DMS114 treated with DMSO at 0.1 percent for 48 hours (cell line): ENCODE results near the gene CALD1.
"Not testable (repeated sequence)": the region's sequence is repeated elsewhere in the genome, so short reads cannot be mapped to it uniquely, and the experiment has no call there.

Experiments used
- DNase-seq: peaks from one replicate; lab custom pipeline; 2025; ENCODE audit not compliant: unreplicated experiment; lab: John Stamatoyannopoulos, UW

The CALD1 gene

GRCh38 chr7:134945691-134946090 is 166.3 kb downstream of the CALD1 start:
- no peak for DNase-seq

DNA sequence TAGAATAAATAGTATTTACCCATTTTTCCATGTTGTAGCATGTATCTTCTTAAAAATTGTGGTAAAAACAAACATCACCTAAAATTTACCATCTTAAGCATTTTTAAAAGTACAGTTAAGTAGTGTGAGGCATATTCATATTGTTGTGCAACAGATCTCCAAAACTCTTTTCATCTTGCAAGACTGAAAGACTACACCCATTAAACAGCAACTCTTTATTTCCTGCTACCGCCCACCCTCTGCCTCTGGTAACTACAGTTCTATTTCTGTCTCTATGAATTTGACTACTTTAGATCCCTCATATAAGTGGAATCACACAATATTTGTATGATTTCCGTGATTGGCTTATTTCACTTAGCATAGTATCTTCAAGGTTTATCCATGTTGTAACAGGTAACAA is 166.8 kb downstream of the CALD1 start:
- DNase-seq, result no peak

- DNase-seq, result no peak
Observed at GRCh38 chr7:134947329-134947728, 167.9 kb downstream of the CALD1 start.

GRCh38 chr7:134947831-134948230 is 168.4 kb downstream of the CALD1 start:
- DNase-seq, result no peak

- no peak for DNase-seq
Observed at GRCh38 chr7:134948246-134948645, 168.8 kb downstream of the CALD1 start.

- no peak for DNase-seq
Observed at GRCh38 chr7:134948736-134949135, 169.3 kb downstream of the CALD1 start.

DNA sequence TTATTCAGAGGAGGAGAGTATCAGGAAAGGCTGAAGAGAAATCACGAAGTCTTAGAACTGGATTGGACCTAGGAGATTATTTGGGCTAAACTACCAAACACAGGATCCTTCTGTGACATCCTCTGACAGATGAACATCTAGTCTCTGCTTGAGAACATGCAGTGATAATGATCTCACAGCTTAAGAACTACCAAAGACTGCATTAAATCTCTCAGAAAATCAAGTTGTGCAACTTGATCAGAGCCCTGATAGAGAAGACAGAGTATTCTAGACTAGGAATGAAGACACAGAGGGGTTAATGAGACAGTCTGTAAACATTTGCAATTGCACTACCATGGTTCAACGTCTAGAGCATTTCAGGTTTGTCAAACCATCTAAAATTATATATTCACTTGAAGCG is 169.7 kb downstream of the CALD1 start:
- DNase-seq, result no peak

- peak; percentile 38 for DNase-seq
Observed at GRCh38 chr7:134954197-134955082, 175.0 kb downstream of the CALD1 start.

GRCh38 chr7:134957005-134957404 is 177.6 kb downstream of the CALD1 start:
- no peak for DNase-seq

- DNase-seq, result no peak
Observed at GRCh38 chr7:134959810-134960209, 180.4 kb downstream of the CALD1 start.

- no peak for DNase-seq
Observed at GRCh38 chr7:134962270-134962780, 182.9 kb downstream of the CALD1 start.

DNA sequence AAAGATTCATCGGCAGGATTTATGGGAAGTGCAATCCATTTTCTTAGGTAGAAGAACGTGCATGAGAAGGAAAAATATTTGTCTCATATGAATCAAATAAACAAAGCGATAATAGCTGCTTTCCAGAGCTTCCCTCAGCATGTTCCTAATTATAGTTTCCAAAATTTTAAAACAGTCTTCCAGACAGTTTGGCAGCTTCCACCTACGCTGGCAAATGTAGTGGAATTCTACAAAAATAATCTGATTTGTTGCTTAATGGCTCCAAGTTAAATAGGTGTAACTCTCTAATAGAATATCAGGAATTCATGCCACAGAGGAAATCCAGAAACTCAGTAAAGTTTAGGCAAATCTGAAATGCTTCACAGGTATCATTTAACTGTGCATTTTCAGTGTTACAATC is 183.6 kb downstream of the CALD1 start:
- no peak for DNase-seq

DNA sequence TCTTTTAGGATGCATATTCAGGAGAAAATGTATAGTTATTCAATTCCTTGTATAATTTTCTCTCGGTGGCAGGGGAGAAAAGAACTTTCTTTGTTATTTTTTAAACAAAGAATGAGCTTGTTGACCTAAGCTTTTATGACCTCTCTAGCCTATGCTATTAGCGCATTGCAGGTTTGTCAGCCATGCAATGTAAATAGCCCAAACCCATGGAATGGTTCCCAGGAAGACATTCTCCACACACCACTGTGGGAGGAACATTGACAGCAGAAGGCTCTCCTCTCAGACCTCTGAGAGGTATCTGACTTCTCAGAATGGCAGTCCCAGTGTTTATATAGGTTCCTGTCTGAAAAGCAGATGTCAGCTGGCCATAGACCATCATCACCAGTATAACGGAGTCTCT is 187.3 kb downstream of the CALD1 start:
- no peak for DNase-seq

GRCh38 chr7:134968110-134968509 is 188.7 kb downstream of the CALD1 start:
- DNase-seq, result no peak

DNA sequence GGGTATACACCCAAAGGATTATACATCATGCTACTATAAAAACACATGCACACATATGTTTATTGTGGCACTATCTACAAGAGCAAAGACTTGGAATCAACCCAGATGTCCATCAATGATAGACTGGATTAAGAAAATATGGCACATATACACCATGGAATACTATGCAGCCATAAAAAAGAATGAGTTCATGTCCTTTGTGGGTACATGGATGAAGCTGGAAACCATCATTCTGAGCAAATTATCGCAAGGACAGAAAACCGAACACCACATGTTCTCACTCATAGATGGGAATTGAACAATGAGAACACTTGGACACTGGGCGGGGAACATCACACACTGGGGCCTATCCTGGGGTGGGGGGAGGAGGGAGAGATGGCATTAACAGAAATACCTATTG is 202.2 kb downstream of the CALD1 start:
- DNase-seq, result not testable (repeated sequence)

GRCh38 chr7:134985894-134986362 is 206.5 kb downstream of the CALD1 start:
- DNase-seq, result no peak

DNA sequence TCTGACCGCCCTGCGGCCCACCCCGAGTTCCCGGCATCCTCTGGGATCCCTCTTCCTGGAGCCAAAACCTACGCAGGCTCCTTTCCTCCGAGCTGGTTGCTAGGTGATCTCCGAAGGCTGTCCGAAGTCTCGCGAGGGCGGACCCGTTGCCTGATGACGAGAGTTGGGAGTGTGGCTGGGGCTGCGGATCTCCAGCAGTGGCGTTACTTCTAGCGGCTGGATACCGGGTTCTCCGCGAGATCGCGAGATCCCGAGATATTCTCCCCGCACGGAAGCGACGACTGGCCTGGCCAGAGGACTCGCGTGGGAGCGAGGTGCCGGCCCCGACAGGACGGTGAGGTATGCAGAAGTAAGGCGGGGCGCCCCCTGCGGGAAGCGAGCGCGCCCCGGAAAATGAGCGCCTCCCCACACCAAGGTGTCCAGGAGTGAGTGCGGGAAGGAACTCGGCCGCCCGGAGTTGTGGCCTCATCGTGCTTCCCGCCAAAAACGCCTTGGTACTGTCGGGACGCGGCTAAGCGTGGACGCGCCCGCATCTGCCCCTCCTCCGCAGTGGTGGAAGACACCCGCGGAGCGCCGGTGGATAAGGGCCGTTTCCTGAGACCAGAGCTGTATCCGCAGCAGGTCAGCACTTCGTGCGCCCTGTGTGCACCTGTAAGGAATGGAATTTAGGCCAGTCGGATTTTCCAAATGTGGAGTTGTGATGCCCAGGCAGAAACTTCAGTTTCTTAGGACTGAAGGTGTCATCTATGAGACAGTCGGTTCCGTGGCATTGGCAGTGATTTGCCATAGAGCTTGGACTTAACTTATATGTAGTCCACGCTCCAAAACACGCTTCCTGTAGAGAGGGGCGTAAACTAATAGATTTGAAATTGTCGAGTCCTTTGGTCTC is 207.2 kb downstream of the CALD1 start, which contains the start of gene AGBL3:
TSS of gene AGBL3 (plus strand) at position 146 of the 889 bp plus-strand sequence. CDS start 1,426 bp downstream, outside the sequence.
- DNase-seq, result peak; percentile 92

GRCh38 chr7:134988161-134988560 is 208.7 kb downstream of the CALD1 start:
- no peak for DNase-seq

- no peak for DNase-seq
Observed at GRCh38 chr7:134991469-134992339, 212.3 kb downstream of the CALD1 start.

DNA sequence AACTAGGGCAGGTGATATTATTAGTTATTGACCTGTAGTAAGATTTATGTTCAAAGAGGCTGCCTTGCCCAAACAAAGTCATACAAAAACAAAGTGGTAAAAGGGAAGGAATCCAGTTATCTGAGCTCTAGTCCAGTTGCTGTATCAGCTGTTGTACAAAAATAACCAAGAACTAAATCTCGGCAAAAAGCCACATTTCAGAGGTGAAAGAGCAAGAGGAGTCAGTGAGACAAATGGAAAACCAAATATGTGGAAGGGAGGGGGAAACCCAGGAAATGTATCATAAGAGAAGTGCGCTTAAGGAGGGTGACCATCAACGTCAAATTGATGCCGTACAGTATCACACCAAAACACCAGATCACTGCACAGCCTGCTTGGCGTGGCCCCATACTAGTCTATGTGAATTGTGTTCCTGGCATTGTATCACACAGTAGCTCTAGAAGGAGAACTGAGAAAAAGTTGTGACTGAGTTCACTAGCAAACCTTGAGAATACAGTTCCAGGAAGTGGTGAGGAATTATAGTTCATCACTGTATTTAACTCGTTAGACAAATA is 213.3 kb downstream of the CALD1 start:
- no peak for DNase-seq
